Stimulated activated naive B cell treated with anti-CD40 and anti-IgM and Interleukin-4, amounts not matched to agents 10 μg/mL and 1 μg/mL and 100 μg/mL, for 72 hours (primary cell): ENCODE measurements around the gene KDM4C.
"Not testable (repeated sequence)": the region's sequence is repeated elsewhere in the genome, so short reads cannot be mapped to it uniquely, and the experiment has no call there.

Experiments used
- ATAC-seq, 2 donors: fragments of 150-1000 bp; cut with Tn5 transposase; replicated peaks; 2 replicates each; pipeline ENCODE4 v1.10.0; 2021; ENCODE audit warnings: moderate library complexity in 1 of 2
- DNase-seq: peaks from one replicate; pipeline ENCODE4 v3.0.0; 2021
- H3K27ac Mint-ChIP-seq: one replicate; pipeline ENCODE4 v1.8.0; 2022; ENCODE audit warnings: mild to moderate bottlenecking, mixed read lengths
- H3K27me3 Mint-ChIP-seq, 2 donors: one replicate each; pipeline ENCODE4 v1.8.0; 2022; ENCODE audit warnings: mixed read lengths in 2 of 2
- H3K36me3 Mint-ChIP-seq, 2 donors: one replicate each; pipeline ENCODE4 v1.8.0; 2022; ENCODE audit warnings: mixed read lengths in 2 of 2, mild to moderate bottlenecking in 1 of 2
- H3K4me1 Mint-ChIP-seq, 2 donors: one replicate each; pipeline ENCODE4 v1.8.0; 2022; ENCODE audit warnings: mixed read lengths in 2 of 2, mild to moderate bottlenecking in 1 of 2
- H3K4me3 Mint-ChIP-seq, 2 donors: one replicate each; pipeline ENCODE4 v1.8.0; 2022; ENCODE audit warnings: mild to moderate bottlenecking in 2 of 2, mixed read lengths in 2 of 2, moderate library complexity in 1 of 2
- H3K9me3 Mint-ChIP-seq, 2 donors: one replicate each; pipeline ENCODE4 v1.8.0; 2022; ENCODE audit warnings: mixed read lengths in 2 of 2, mild to moderate bottlenecking in 1 of 2

Gene KDM4C

GRCh38 chr9:6997330-6997729, 239.6 kb downstream of the KDM4C start:
- Mint-ChIP-seq H3K9me3 (no peaks in the 10 kb centered on the region), H3K27ac (no peak overlapping the region), H3K27me3 (no peaks in the 10 kb centered on the region), H3K4me3 (no peak overlapping the region), H3K36me3 (peaks cover 36 to 46% of the 10 kb centered on the region in 2 donors), H3K4me1 (peaks cover 0 to 4% of the 10 kb centered on the region in 2 donors)
- DNase-seq (no peak), ATAC-seq (no peak)

- Mint-ChIP-seq H3K4me3 (no peak overlapping the region), H3K4me1 (peaks cover 0 to 4% of the 10 kb centered on the region in 2 donors), H3K27ac (no peak overlapping the region), H3K36me3 (peaks cover 26 to 46% of the 10 kb centered on the region in 2 donors), H3K27me3 (no peaks in the 10 kb centered on the region), H3K9me3 (no peaks in the 10 kb centered on the region)
- no peak for ATAC-seq
- DNase-seq = no peak
Measured at GRCh38 chr9:6999794-7000193, 242.0 kb downstream of the KDM4C start.

GRCh38 chr9:7001571-7001970, 243.8 kb downstream of the KDM4C start:
- no peak overlapping the region for H3K27ac Mint-ChIP-seq
- no peak overlapping the region for H3K4me3 Mint-ChIP-seq
- H3K36me3 Mint-ChIP-seq = peaks cover 20 to 39% of the 10 kb centered on the region in 2 donors
- H3K27me3 Mint-ChIP-seq = no peaks in the 10 kb centered on the region
- H3K4me1 Mint-ChIP-seq = peaks cover 6 to 7% of the 10 kb centered on the region in 2 donors
- no peaks in the 10 kb centered on the region for H3K9me3 Mint-ChIP-seq
- no peak for ATAC-seq
- no peak for DNase-seq

DNA sequence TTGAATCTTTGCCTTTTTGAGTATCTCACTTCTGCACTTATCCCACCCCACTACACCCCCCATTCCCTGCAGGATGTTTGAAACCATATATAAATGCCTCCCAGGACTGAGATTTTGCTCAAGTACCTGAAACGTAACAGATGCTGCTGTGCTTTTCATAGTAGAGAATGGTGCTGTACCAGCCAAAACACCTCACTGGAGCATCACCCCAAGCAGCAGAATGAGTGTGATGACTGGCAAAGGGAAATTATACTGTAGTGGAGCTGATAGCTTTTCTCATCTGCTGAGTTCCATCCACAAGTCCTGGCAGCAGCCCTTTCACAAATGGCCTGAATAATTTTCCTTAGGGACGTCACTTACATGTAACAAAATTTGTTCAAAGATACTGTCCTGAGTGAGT, 246.1 kb downstream of the KDM4C start:
- H3K4me1 Mint-ChIP-seq = peaks cover 3 to 6% of the 10 kb centered on the region in 2 donors
- H3K36me3 Mint-ChIP-seq = peaks cover 24 to 48% of the 10 kb centered on the region in 2 donors
- peaks cover 0 to 2% of the 10 kb centered on the region in 2 donors for H3K9me3 Mint-ChIP-seq
- DNase-seq (no peak), ATAC-seq (no peak)
- H3K4me3 Mint-ChIP-seq = no peak overlapping the region
- no peaks in the 10 kb centered on the region for H3K27me3 Mint-ChIP-seq
- H3K27ac Mint-ChIP-seq = no peak overlapping the region

DNA sequence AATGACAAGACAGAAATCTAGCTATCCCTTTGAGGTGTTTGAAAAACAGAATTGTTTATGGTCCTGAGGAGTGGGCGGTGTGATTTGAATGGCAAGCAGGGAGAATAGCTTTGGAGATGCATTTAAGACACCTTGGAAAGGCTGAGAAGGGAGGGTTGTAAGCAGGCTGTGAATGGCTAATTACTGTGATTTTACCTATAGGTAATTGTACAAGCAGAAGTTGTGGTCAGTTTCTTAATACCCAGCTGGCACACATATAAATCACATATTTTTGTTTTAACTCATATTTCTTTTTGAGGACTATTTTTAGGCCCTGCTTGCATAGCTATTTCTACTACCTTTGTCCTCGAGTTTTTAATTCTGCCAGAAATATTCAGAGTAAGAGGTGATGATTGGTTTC, 248.6 kb downstream of the KDM4C start:
- DNase-seq (no peak), ATAC-seq (peak; percentile 36 to 53)
- Mint-ChIP-seq H3K4me1 (peaks cover 6 to 11% of the 10 kb centered on the region in 2 donors), H3K9me3 (peaks cover 0 to 2% of the 10 kb centered on the region in 2 donors), H3K27me3 (no peaks in the 10 kb centered on the region), H3K4me3 (no peak overlapping the region), H3K36me3 (peaks cover 24 to 55% of the 10 kb centered on the region in 2 donors), H3K27ac (no peak overlapping the region)

GRCh38 chr9:7008411-7008810, 250.6 kb downstream of the KDM4C start:
- DNase-seq = no peak
- Mint-ChIP-seq H3K27me3 (no peaks in the 10 kb centered on the region), H3K4me3 (no peak overlapping the region), H3K36me3 (peaks cover 30 to 53% of the 10 kb centered on the region in 2 donors), H3K27ac (no peak overlapping the region), H3K9me3 (peaks cover 0 to 2% of the 10 kb centered on the region in 2 donors), H3K4me1 (peaks cover 10 to 16% of the 10 kb centered on the region in 2 donors)
- ATAC-seq = no peak

DNA sequence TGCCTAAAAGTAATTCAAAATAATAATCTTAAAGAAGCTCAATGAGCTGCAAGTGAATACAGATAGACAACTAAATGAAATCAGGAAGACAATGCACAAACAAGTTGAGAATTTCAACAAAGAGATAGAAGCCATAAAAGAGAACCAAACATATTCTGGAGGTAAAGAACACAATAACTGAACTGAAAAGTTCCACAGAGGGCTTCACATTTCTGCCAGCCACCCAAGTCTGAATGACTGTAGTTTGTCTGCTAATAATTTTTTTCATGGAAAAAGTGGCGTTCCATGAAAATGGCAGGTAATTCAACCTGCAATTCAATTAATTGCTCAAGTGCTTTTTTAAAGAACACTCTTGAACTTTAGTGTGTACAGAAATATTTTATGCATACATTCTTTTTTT, 251.3 kb downstream of the KDM4C start:
- ATAC-seq = no peak
- H3K27me3 Mint-ChIP-seq = no peaks in the 10 kb centered on the region
- peaks cover 35 to 55% of the 10 kb centered on the region in 2 donors for H3K36me3 Mint-ChIP-seq
- no peak for DNase-seq
- H3K9me3 Mint-ChIP-seq = peaks cover 0 to 2% of the 10 kb centered on the region in 2 donors
- H3K4me3 Mint-ChIP-seq = no peak overlapping the region
- H3K27ac Mint-ChIP-seq = no peak overlapping the region
- H3K4me1 Mint-ChIP-seq = peaks cover 10 to 16% of the 10 kb centered on the region in 2 donors

DNA sequence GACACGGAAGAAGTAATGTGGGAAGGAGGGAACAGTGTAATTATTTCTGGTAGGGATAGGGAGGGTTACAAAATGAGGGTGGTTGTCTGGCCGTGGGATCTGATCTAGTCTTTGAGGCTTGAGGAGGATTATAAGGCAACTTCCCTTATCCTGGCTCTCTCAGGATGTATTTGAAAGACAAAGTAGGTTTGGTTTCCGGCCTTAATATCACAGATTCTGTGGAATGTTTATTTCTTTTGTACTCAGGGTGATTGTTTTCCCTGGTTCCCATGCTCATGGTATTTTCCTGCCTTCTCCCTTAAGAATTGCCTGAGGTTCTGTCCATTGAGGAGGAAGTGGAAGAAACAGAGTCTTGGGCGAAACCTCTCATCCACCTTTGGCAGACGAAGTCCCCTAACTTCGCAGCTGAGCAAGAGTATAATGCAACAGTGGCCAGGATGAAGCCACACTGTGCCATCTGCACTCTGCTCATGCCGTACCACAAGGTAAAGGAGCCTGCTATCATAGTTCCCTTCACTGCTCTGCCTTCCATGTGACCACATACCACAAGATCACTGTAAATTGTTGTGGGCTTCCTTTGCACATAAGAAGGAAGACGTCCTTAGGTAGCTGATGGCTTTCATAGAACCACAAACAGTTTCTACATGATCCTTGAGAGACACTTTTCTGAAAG, 253.8 kb downstream of the KDM4C start:
- Mint-ChIP-seq H3K27me3 (no peaks in the 10 kb centered on the region), H3K9me3 (peaks cover 0 to 2% of the 10 kb centered on the region in 2 donors), H3K36me3 (peaks cover 39 to 55% of the 10 kb centered on the region in 2 donors), H3K4me3 (no peak overlapping the region), H3K27ac (peak overlapping the region; percentile 73), H3K4me1 (peaks cover 7 to 10% of the 10 kb centered on the region in 2 donors)
- DNase-seq (no peak), ATAC-seq (peak; percentile 84 to 88)

GRCh38 chr9:7027996-7028395, 270.2 kb downstream of the KDM4C start:
- Mint-ChIP-seq H3K9me3 (no peaks in the 10 kb centered on the region), H3K4me1 (peaks cover 0 to 3% of the 10 kb centered on the region in 2 donors), H3K4me3 (no peak overlapping the region), H3K36me3 (peaks cover 30 to 49% of the 10 kb centered on the region in 2 donors), H3K27ac (no peak overlapping the region), H3K27me3 (no peaks in the 10 kb centered on the region)
- no peak for ATAC-seq
- no peak for DNase-seq

GRCh38 chr9:7028591-7028990, 270.8 kb downstream of the KDM4C start:
- H3K4me3 Mint-ChIP-seq = no peak overlapping the region
- no peaks in the 10 kb centered on the region for H3K27me3 Mint-ChIP-seq
- ATAC-seq = no peak
- H3K36me3 Mint-ChIP-seq = peaks cover 27 to 49% of the 10 kb centered on the region in 2 donors
- H3K4me1 Mint-ChIP-seq = peaks cover 0 to 3% of the 10 kb centered on the region in 2 donors
- no peaks in the 10 kb centered on the region for H3K9me3 Mint-ChIP-seq
- no peak for DNase-seq
- peak overlapping the region; percentile 75 for H3K27ac Mint-ChIP-seq

DNA sequence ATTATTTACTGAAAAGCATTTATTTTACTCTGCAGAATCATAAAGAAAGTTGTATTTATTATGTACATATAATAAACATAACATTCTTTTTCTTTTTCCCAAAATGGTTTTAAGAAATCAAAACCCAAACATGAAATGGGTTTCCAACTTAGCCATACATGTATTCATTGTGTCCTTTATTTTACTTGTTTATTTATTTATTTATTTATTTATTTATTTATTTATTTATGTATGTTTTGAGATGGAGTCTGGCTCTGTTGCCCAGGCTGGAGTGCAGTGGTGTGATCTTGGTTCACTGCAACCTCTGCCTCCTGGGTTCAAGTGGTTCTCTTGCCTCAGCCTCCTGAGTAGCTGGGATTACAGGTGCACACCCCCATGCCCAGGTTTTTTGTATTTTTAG, 273.2 kb downstream of the KDM4C start:
- not testable (repeated sequence) for H3K27me3 Mint-ChIP-seq, H3K9me3 Mint-ChIP-seq, H3K27ac Mint-ChIP-seq, H3K4me1 Mint-ChIP-seq, H3K4me3 Mint-ChIP-seq, DNase-seq, ATAC-seq
- H3K36me3 Mint-ChIP-seq = peaks cover 33 to 49% of the 10 kb centered on the region in 2 donors

GRCh38 chr9:7033076-7034045, 275.6 kb downstream of the KDM4C start:
- Mint-ChIP-seq H3K27ac (no peak overlapping the region), H3K4me3 (no peak overlapping the region), H3K4me1 (peaks cover 0 to 6% of the 10 kb centered on the region in 2 donors), H3K36me3 (peaks cover 29 to 44% of the 10 kb centered on the region in 2 donors), H3K9me3 (no peaks in the 10 kb centered on the region), H3K27me3 (no peaks in the 10 kb centered on the region)
- DNase-seq = no peak
- no peak for ATAC-seq

GRCh38 chr9:7037176-7037575, 279.4 kb downstream of the KDM4C start:
- no peak for DNase-seq
- H3K27ac Mint-ChIP-seq = no peak overlapping the region
- ATAC-seq = no peak
- peaks cover 0 to 6% of the 10 kb centered on the region in 2 donors for H3K4me1 Mint-ChIP-seq
- H3K9me3 Mint-ChIP-seq = no peaks in the 10 kb centered on the region
- peaks cover 39 to 55% of the 10 kb centered on the region in 2 donors for H3K36me3 Mint-ChIP-seq
- no peaks in the 10 kb centered on the region for H3K27me3 Mint-ChIP-seq
- H3K4me3 Mint-ChIP-seq = no peak overlapping the region

DNA sequence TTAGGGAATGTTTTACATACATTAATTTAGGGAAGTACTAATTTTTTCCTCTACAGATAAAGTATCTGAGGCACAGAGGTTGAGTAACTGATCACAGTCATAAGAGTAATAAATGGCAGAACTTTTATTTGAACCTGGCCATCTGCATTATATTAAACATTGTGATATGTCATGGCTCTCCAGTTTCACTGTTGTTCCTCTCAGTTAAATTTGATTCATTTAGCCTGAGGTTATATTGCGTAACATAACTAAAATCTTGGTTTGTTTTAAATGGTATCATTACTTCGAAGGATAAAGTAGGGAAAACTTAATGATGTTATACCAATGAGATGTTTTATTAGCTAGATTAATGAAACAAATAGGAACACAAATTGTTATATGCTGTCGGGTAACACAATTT, 284.4 kb downstream of the KDM4C start:
- H3K4me1 Mint-ChIP-seq = peaks cover 0 to 4% of the 10 kb centered on the region in 2 donors
- no peaks in the 10 kb centered on the region for H3K27me3 Mint-ChIP-seq
- no peaks in the 10 kb centered on the region for H3K9me3 Mint-ChIP-seq
- peaks cover 17 to 34% of the 10 kb centered on the region in 2 donors for H3K36me3 Mint-ChIP-seq
- no peak overlapping the region for H3K4me3 Mint-ChIP-seq
- DNase-seq (no peak), ATAC-seq (no peak)
- no peak overlapping the region for H3K27ac Mint-ChIP-seq
